MG63 (cell line): ENCODE results near the gene RBM25. TPM values are rescaled to one million over a fixed set of nuclear protein-coding genes. Genes with fewer than 3 reads are reported as not detected.

ENCODE experiments used
- DNase-seq: peaks from one replicate; pipeline ENCODE4 v3.0.0-alpha.2; 2020
- H3K27me3 ChIP-seq: fragments of 250-450 bp; sonication (Bioruptor Pico); 2 replicates; pipeline ENCODE4 v1.5.1; 2020; ENCODE audit warnings: mild to moderate bottlenecking, moderate library complexity
- H3K36me3 ChIP-seq: fragments of 250-450 bp; sonication (Bioruptor Pico); 2 replicates; pipeline ENCODE4 v1.5.1; 2020; ENCODE audit warnings: mild to moderate bottlenecking, moderate library complexity
- H3K4me3 ChIP-seq: fragments of 250-450 bp; sonication (Bioruptor Pico); 2 replicates; pipeline ENCODE4 v1.5.1; 2020; ENCODE audit warnings: mild to moderate bottlenecking, moderate library complexity
- H3K9me3 ChIP-seq: fragments of 250-450 bp; sonication (Bioruptor Pico); 2 replicates; pipeline ENCODE4 v1.5.1; 2020; ENCODE audit warnings: mild to moderate bottlenecking, moderate library complexity
- total RNA-seq: library from RNA; depleted of rRNA; stranded (reverse); fragments of >200 nt; shearing (Covaris generic); gene quantifications from 2 replicates; pipeline ENCODE4 v1.2.3, GENCODE V29; 2014; ENCODE audit warnings: low replicate concordance

Gene RBM25
- total RNA-seq, 1 experiment from 2014 or later: 4.7 TPM

DNA sequence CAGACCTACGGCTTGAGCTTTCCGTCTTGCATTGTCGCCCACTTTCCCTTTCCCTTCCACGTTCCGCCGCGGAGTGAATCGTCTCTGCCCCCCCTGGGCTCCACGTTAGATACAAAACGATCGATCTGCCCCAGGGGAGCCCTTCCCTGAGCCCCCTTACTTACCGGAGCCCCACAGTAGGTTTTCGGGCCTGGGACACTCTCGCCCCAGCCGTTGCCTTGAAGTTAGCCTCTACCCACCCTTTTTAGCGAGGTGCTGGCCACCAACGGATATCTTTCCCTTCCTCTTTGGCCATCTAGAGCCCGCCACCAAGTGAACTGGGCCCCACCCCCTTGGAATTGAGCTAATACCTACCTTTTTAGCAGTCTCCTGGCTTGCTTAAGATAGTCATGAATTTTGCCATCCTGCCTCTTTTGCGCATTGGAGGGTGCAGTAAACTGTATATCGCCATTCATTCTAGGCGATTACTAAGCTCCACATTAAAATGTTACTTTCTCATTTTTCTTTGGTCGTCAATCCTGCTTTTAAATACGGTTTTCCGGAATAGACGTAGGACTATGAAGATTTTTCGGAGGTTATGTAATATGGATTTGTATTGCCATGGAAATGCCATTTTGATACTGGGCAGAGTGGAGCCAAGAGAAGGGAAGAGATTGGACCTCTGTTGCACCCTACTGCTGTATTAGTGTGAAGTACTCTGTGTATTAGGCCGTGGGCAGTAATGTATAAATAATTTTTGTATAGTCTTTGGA lies 764 bp downstream of the RBM25 start:
- Histone ChIP-seq H3K36me3 (peaks cover 28% of the 10 kb centered on the region), H3K27me3 (no peaks in the 10 kb centered on the region), H3K9me3 (no peaks in the 10 kb centered on the region), H3K4me3 (peak overlapping the region; percentile 91)
- DNase-seq: peak; percentile 37

DNA sequence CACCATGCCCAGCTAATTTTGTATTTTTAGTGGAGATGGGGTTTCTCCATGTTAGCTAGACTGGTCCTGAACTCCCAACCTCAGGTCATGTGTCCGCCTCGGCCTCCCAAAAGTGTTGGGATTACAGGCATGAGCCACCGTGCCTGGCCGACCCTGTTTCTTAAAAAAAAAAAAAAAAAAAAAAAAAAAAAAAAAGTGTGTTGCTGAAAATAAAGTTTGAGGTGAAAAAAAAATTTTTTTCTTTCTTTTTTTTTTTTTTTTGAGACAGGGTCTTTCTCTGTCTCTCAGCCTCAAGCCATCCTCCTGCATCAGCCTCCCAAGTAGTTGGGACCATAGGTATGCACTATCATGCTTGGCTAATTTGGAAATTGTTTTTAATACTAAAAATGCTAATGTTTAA lies 11.3 kb downstream of the RBM25 start:
- H3K36me3 ChIP-seq: peaks cover 28% of the 10 kb centered on the region
- H3K4me3 ChIP-seq: no peak overlapping the region
- H3K9me3 ChIP-seq: no peaks in the 10 kb centered on the region
- no peak for DNase-seq
- H3K27me3 ChIP-seq: no peaks in the 10 kb centered on the region

DNA sequence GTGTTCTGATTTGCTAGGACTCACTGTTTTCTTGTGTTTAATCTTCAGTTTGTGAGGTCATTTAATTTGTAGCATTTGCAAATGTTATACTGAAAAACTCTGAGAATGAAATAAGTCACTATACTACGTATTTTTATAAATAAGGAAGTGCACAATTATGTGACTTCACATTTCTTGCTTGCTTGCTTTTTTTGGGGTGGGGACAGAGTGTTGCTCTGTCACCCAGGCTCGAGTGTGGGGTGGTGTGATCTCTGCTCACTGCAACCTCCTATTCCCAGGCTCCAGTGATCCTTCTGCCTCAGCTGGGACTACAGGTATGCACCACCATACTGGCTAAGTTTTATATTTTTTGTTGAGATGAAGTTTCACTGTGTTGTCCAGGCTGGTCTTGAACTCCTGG lies 32.7 kb downstream of the RBM25 start:
- DNase-seq: no peak
- Histone ChIP-seq H3K9me3 (no peaks in the 10 kb centered on the region), H3K27me3 (no peaks in the 10 kb centered on the region), H3K4me3 (no peak overlapping the region), H3K36me3 (peaks cover 63% of the 10 kb centered on the region)

DNA sequence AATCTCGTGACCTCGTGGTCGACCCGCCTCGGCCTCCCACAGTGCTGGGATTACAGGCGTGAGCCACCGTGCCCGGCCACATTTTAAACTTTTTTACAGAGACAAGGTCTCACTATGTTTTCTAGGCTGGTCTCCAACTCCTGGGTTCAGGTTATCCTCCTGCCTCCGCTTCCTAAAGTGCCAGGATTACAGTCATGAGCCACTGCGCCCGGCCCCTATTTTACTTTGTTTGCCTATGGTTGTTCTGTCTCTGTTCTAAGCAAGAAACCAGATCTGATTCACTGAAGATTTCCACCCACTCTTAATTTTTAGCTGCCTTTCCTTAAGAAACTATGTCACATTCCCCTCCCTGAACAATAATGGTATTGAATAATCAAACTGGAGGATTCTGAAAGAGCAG lies 39.1 kb downstream of the RBM25 start:
- no peaks in the 10 kb centered on the region for H3K27me3 ChIP-seq
- H3K4me3 ChIP-seq: no peak overlapping the region
- peaks cover 68% of the 10 kb centered on the region for H3K36me3 ChIP-seq
- no peaks in the 10 kb centered on the region for H3K9me3 ChIP-seq
- DNase-seq: no peak

DNA sequence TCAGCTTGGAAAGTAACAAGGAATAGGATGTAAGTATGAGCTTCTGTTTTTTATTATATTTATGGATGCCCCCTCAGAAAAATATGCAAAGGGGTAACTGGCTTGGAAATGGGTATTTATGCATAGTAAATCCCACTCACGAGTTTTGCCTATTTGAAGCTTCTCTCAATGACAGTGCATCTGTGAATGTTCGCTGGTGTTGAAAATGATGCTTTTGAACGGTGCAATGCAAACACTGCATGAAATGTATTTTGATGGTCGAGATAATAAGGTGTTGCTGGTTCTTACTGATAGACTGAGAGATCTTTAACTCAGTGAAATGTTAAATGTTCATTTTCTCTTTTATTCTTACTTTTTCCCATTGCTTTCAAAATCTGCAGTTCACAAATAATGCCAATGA lies 42.0 kb downstream of the RBM25 start:
- Histone ChIP-seq H3K9me3 (no peaks in the 10 kb centered on the region), H3K36me3 (peaks cover 74% of the 10 kb centered on the region), H3K27me3 (no peaks in the 10 kb centered on the region), H3K4me3 (no peak overlapping the region)
- DNase-seq: no peak

DNA sequence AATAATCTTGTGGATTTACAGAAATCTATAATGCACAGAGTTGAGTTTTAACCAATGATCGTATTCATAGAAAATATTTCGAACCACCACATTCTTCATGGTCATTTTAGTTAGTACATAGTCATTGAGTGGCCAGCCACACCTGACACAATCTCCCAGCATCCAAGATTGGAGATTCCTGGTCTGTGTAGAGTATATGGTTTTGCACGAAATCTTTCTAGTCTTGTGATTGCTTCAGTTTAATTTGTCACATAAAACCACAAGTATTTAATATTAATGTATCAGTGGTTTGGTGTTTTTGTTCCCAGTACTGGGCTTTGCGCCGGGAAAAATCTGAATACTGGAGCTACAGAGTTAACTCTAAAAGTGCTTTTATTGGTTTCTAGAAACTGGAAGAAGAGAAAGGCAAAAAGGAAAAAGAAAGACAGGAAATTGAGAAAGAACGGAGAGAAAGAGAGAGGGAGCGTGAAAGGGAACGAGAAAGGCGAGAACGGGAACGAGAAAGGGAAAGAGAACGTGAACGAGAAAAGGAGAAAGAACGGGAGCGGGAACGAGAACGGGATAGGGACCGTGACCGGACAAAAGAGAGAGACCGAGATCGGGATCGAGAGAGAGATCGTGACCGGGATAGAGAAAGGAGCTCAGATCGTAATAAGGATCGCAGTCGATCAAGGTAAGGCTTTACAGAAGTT lies 44.6 kb downstream of the RBM25 start:
- DNase-seq: no peak
- Histone ChIP-seq H3K9me3 (no peaks in the 10 kb centered on the region), H3K36me3 (peaks cover 82% of the 10 kb centered on the region), H3K27me3 (no peaks in the 10 kb centered on the region), H3K4me3 (no peak overlapping the region)

DNA sequence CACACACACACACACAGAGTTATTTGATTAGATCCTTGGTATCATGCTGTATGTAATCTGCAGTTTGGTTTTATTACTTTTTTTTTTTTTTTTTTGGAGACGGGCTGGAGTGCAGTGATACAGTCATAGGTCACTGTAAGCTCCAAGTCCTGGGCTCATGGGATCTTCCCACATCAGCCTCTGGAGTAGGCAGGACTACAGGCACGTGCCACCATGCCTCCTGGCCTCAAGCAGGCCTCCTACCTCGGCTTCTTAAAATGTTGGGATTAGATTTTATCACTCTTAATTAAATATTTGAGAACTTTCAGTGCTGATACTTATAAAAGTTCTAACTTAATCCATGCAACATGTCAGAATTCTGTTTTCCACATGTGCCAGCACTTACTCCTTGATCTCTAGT lies 46.7 kb downstream of the RBM25 start:
- Histone ChIP-seq H3K4me3 (no peak overlapping the region), H3K27me3 (no peaks in the 10 kb centered on the region), H3K9me3 (no peaks in the 10 kb centered on the region), H3K36me3 (peaks cover 75% of the 10 kb centered on the region)
- no peak for DNase-seq

DNA sequence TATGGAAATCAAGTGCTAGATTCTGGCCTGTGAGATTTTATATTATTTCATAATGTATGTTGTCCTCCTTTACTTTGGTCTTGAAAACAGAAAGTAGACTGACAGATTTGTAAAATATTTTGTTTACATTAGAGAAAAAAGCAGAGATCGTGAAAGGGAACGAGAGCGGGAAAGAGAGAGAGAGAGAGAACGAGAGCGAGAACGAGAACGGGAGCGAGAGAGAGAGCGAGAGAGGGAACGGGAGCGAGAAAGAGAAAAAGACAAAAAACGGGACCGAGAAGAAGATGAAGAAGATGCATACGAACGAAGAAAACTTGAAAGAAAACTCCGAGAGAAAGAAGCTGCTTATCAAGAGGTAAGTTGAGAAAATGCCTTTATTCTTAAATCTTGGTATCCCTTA lies 47.4 kb downstream of the RBM25 start:
- Histone ChIP-seq H3K36me3 (peaks cover 71% of the 10 kb centered on the region), H3K9me3 (no peaks in the 10 kb centered on the region), H3K4me3 (no peak overlapping the region), H3K27me3 (no peaks in the 10 kb centered on the region)
- DNase-seq: no peak

DNA sequence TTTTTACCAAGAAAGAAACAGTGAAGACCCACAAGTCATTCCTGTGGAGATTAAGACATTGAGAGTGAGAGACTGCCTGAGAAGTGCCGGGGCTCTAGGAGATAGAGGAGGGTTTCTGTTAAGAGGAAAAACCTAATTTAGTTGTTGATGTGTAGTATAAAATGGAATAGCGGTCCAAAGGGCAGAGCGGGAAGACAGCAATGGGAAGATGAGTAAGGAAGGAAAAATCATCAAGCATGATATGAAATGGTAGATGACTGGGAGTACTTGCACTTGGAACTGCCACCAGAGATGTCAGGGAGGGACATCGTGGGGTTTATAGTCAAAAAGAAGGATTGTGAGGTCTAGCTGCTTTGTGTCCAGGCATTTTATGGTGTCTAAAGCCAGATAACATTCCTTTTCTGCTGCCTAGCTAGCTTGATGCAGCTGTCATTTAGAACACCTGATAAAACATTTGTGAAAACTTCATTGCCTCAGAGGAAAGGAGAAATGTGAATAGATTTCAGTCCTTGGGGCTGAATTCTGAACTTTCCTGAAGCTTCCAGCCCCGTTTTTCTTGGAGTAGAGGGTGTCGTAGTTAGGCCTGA lies 57.8 kb downstream of the RBM25 start:
- Histone ChIP-seq H3K27me3 (no peaks in the 10 kb centered on the region), H3K4me3 (no peak overlapping the region), H3K36me3 (peaks cover 75% of the 10 kb centered on the region), H3K9me3 (no peaks in the 10 kb centered on the region)
- no peak for DNase-seq

DNA sequence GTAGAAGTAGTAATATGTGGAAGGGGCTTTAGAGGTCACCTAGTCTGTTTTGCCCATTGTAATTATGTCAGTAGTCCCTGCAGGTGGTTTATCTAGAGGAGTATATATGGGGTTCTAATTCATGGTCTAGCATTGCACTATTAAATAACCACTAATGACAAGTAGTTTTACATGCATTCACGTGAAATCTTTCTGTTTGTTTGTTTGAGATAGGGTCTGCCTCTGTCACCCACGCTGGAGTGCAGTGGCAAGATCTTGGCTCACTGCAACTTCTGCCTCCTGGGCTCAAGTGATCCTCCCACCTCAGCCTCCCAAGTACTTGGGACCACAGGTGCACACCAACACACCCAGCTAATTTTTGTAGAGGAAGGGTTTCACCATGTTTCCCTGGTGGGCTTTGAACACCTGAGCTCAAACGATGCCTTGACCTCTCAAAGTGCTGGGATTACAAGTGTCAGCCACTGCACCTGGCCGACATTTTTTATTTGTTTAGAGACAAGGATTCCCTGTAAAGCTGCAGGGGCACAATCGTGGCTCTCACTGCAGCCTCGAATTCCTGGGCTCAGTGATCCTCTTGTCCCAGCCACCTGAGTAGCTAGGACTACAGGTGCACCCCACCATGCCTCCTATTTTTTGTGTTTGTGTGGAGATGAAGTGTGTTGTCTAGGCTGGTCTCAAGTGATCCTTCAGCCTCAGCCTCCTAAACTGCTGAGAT lies 66.0 kb downstream of the RBM25 start:
- DNase-seq: no peak
- Histone ChIP-seq H3K4me3 (no peak overlapping the region), H3K27me3 (no peaks in the 10 kb centered on the region), H3K36me3 (peaks cover 43% of the 10 kb centered on the region), H3K9me3 (no peaks in the 10 kb centered on the region)

DNA sequence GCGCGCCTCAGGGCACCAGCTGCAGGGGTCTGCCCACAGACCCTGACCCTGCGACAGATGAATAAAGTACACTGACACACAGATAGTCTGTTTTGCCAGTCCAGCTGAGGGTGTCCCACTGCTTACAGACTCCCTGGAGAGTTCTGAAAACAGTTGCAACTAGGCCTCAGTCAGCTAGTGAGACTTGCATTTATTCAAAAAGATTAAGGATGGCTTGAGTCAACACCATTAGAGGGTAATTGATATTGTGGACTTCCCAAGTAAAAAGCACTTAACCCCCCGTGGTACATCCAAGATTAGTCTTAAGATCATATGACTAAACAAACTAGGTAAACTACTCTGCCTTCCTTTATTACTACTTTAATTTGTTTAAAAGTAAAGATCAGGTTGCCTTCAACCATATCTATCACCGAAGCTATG lies 66.8 kb downstream of the RBM25 start:
- H3K36me3 ChIP-seq: peaks cover 39% of the 10 kb centered on the region
- H3K4me3 ChIP-seq: no peak overlapping the region
- DNase-seq: no peak
- no peaks in the 10 kb centered on the region for H3K27me3 ChIP-seq
- no peaks in the 10 kb centered on the region for H3K9me3 ChIP-seq

DNA sequence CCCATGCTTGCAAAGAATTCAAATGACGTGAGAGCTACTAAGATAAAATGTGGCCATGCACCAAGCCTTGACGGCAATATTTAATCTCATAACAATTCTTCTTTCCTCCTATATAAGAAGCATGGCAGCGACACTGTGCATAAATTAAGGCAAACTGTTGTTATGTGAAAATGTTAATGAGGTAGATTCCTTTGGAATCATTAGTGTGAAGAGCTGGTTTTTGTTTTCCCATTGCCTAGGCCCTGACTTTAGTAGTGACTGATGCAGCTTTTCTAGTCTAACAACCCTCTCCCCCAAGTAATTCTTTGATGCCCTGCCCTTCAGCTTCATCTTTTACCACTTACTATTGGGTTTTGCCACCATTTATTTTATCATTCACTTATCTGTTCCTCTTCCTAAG lies 67.4 kb downstream of the RBM25 start:
- no peak for DNase-seq
- Histone ChIP-seq H3K36me3 (peaks cover 34% of the 10 kb centered on the region), H3K4me3 (no peak overlapping the region), H3K27me3 (no peaks in the 10 kb centered on the region), H3K9me3 (no peaks in the 10 kb centered on the region)

DNA sequence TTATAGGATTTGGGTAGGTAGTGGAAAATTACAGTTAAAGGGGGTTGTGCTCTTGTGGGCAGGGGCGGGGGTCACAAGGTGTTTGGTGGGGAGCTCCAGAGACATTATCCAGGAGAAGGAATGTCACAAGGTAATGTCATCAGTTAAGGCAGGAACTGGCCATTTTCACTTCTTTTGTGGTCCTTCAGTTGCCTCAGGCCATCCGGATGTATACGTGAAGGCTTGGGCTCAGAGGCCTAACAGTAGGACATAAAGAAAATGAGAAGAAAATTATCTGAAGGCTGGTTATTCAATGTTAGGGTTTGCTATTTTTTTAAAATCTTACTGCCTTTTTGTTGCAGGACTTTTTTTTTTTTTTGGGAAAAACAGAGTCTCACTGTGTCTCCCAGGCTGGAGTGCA lies 75.5 kb downstream of the RBM25 start:
- no peak for DNase-seq
- H3K27me3 ChIP-seq: no peaks in the 10 kb centered on the region
- no peaks in the 10 kb centered on the region for H3K36me3 ChIP-seq
- peaks cover 6% of the 10 kb centered on the region; the same call in 1 of the 2 replicates for H3K9me3 ChIP-seq
- H3K4me3 ChIP-seq: no peak overlapping the region

DNA sequence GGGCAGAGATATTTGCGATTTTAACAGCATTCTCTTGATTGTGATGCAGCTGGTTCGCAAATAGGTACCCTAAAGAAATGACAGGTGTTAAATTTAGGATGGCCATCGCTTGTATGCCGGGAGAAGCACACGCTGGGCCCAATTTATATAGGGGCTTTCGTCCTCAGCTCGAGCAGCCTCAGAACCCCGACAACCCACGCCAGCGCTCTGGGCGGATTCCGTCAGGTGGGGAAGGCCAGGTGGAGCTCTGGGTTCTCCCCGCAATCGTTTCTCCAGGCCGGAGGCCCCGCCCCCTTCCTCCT lies 77.7 kb downstream of the RBM25 start:
- DNase-seq: no peak
- Histone ChIP-seq H3K4me3 (peak overlapping the region; percentile 85), H3K9me3 (peaks cover 6% of the 10 kb centered on the region; the same call in 1 of the 2 replicates), H3K27me3 (no peaks in the 10 kb centered on the region), H3K36me3 (no peaks in the 10 kb centered on the region)

DNA sequence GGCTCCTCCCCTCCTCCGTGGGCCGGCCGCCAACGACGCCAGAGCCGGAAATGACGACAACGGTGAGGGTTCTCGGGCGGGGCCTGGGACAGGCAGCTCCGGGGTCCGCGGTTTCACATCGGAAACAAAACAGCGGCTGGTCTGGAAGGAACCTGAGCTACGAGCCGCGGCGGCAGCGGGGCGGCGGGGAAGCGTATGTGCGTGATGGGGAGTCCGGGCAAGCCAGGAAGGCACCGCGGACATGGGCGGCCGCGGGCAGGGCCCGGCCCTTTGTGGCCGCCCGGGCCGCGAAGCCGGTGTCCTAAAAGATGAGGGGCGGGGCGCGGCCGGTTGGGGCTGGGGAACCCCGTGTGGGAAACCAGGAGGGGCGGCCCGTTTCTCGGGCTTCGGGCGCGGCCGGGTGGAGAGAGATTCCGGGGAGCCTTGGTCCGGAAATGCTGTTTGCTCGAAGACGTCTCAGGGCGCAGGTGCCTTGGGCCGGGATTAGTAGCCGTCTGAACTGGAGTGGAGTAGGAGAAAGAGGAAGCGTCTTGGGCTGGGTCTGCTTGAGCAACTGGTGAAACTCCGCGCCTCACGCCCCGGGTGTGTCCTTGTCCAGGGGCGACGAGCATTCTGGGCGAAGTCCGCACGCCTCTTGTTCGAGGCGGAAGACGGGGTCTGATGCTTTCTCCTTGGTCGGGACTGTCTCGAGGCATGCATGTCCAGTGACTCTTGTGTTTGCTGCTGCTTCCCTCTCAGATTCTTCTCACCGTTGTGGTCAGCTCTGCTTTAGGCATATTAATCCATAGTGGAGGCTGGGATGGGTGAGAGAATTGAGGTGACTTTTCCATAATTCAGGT lies 78.3 kb downstream of the RBM25 start, which contains the start of gene PSEN1:
TSS of gene PSEN1 (plus strand) at position 121 of the 839 bp plus-strand sequence. CDS start 11,513 bp downstream, outside the sequence.
- Histone ChIP-seq H3K27me3 (no peaks in the 10 kb centered on the region), H3K4me3 (peak within 1 kb of the TSS; percentile 85), H3K36me3 (no peaks in the 10 kb centered on the region), H3K9me3 (peaks cover 6% of the 10 kb centered on the region; the same call in 1 of the 2 replicates)
- DNase-seq: peak; percentile 76

DNA sequence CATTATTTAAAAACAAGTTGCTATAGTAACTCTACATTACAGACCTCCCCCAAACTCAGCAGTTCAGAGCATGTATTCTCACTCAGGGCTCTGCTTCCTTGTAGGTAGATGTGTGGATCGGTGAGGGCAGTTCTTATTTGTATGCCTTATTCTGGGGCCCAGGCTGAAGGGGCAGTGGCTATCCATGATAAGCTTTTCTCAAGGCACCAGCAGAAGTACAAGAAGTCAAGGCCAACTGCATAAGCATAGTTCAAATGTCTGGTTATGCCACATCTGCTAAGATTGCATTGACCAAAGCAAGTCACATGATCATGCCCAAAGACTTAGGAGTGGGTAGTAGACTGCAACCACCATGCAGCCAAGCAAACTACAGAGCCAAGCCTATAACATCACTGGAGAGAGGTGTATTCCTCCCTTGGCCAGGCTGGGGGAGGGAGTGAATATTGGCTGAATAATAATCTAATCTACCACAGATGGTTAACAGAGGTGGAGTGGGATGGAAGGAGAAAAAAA lies 82.5 kb downstream of the RBM25 start:
- no peaks in the 10 kb centered on the region for H3K9me3 ChIP-seq
- H3K4me3 ChIP-seq: no peak overlapping the region
- no peak for DNase-seq
- H3K27me3 ChIP-seq: no peaks in the 10 kb centered on the region
- no peaks in the 10 kb centered on the region for H3K36me3 ChIP-seq
